Fibroblast of lung (primary cell): ENCODE data around the gene OSBPL9.

ENCODE experiments used
- EZH2 ChIP-seq: IDR thresholded peaks from 2 replicates; pipeline ENCODE4 v1.5.1; 2012; ENCODE audit warnings: low read length, control low read depth, mild to moderate bottlenecking; ENCODE audit errors: missing control alignments
- TF ChIP-seq, protein P1 (sequence below), 2 donors: IDR thresholded peaks in 1 of 2; conservative IDR thresholded peaks in 1 of 2; 1 replicate in 1 of 2; 2 replicates in 1 of 2; pipeline ENCODE4 v1.5.1; 2011 to 2012; ENCODE audit warnings: low read length in 2 of 2, control low read depth in 1 of 2, inconsistent platforms in 1 of 2, low read depth in 1 of 2, mild to moderate bottlenecking in 1 of 2

DNA sequence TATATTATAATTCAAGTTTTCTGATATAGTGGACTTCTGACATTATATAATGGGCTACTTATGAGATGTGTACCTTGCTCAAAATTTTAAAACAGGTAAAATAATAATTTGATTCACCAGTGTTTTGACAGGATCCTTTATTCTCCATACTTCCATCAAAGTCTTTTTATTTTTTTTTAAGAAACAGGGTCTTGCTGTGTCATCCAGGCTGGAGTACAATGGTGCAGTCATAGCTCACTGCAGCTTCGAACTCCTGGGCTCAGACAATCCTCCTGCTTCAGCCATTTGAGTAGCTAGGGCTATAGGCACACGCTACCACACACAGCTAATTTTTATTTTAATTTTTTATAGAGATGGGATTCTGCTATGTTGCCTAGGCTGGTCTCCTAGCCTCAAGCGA lies 132.3 kb downstream of the OSBPL9 start:
- TF ChIP-seq, protein P1, sequence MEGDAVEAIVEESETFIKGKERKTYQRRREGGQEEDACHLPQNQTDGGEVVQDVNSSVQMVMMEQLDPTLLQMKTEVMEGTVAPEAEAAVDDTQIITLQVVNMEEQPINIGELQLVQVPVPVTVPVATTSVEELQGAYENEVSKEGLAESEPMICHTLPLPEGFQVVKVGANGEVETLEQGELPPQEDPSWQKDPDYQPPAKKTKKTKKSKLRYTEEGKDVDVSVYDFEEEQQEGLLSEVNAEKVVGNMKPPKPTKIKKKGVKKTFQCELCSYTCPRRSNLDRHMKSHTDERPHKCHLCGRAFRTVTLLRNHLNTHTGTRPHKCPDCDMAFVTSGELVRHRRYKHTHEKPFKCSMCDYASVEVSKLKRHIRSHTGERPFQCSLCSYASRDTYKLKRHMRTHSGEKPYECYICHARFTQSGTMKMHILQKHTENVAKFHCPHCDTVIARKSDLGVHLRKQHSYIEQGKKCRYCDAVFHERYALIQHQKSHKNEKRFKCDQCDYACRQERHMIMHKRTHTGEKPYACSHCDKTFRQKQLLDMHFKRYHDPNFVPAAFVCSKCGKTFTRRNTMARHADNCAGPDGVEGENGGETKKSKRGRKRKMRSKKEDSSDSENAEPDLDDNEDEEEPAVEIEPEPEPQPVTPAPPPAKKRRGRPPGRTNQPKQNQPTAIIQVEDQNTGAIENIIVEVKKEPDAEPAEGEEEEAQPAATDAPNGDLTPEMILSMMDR (conservative IDR thresholded peaks at IDR 0.05 in 1 of 2, IDR thresholded peaks at IDR 0.05 in 1 of 2; ENCODE audit: low read depth in 1 of 2, low read length in 2 of 2): no peak
- no peak for TF ChIP-seq EZH2
